Measurements from ENCODE around the gene SMIM33.
"Not testable (repeated sequence)": the region's sequence is repeated elsewhere in the genome, so short reads cannot be mapped to it uniquely, and the experiment has no call there.

Gene SMIM33

GRCh38 chr5:139470821-139471300 lies at the start of gene SMIM33:
Gene SMIM33 (plus strand): TSS chr5:139471004. CDS start chr5:139471122, 118 bp downstream.
- no peak for DNase-seq

DNA sequence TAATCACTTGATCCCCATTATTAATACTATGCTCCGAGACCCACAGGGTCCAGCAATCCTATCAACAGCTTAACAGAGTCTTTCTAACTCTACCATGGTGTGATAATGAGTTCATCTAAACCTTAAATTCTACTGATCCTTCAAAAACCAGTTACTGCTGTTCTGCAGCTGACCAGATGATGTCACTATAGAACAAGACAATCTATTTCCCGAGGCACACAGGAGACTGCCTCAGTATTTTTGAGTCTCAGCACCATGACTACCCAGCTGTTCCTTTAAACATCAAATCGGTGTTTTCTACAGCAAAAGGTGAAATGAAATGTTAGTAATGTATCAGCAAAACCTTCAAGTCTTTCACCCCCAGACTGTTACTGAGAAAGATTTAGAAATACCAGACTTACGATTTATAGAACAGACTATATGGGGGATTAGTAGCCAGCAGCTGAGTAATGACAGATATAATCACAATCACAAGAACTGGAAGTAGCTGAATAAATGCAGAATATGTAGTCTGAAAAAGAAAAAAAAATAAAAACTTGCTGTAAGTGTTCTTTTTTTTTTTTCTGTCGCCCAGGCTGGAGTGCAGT lies 48.4 kb upstream of the SMIM33 start:
- DNase-seq: peak; percentile 13

DNA sequence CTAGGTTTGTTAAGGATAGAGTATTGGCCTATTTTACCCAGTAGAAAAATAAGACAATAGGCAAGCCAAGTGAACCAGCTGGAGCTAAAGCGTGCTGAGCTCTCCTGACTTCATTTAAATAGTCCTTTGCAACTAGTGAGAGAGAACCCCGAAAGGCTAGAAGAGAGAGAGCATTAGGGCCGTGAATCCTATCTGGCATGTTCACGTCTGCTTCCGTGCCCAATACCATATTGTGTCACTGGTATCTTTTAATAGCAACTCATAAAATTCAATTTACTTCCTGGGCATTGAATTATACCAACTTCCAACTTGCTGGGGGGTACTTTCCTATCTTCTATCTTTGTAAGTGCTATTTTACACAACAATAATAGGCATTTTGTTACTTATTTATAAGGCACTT lies 45.3 kb upstream of the SMIM33 start:
- no peak for DNase-seq

- DNase-seq: no peak
Observed at GRCh38 chr5:139426203-139426885, 44.5 kb upstream of the SMIM33 start.

DNA sequence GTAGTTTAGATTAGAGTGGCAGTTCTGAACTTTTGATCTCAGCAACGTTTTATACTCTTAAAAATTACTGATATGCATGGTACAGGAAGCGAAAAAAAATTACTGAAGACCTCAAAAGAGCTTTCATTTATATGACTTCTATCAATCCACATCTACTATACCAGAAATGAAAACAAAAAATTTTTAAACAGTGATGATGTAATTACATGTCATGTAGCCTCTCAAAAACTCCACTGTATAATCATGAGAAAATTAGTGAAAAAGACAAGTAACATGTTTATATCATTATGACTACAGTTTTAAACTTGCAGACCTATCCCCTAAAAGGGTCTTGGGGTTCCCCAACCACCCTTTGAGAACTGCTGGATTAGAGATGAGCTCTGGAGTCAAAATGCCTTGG lies 40.8 kb upstream of the SMIM33 start:
- DNase-seq: no peak

DNA sequence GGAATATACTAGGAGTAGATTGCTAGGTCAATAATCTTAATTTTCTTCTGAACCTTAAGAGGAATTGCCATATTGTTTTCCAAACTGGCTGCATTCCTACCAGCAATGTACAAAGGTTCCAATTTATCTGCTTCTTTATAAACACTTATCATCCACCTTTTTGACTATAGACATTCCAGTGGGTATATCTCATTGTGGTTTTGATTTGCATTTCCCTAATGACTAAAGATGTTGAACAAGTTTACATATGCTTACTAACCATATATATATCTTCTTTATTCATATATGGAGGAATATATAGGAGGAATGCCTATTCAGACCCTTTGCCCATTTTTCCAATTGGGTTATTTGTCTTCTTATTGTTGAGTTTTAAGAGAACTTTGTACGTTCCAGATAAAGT lies 39.1 kb upstream of the SMIM33 start:
- no peak for DNase-seq

- no peak for DNase-seq
Observed at GRCh38 chr5:139435676-139436075, 35.1 kb upstream of the SMIM33 start.

DNA sequence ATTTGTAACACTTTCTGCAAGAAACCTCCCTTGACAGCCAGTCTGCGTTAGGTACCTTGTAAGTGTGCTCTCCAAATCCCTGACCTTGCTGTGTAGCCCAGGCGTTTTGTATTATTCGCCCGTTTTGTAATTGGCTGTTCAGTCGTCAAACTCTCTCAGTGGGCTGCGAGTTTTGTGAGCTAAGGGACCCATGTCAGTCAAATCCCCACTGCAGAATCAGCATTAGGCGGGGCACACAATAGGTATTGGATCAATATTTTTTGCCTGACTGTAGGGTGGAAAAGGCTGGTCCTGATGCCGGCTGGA lies 32.1 kb upstream of the SMIM33 start:
- no peak for DNase-seq

GRCh38 chr5:139439013-139439903 lies 31.5 kb upstream of the SMIM33 start, which contains the start of gene DNAJC18:
Gene DNAJC18 (minus strand): TSS chr5:139439525. CDS start chr5:139439445, 80 bp downstream.
- DNase-seq: peak; percentile 81

DNA sequence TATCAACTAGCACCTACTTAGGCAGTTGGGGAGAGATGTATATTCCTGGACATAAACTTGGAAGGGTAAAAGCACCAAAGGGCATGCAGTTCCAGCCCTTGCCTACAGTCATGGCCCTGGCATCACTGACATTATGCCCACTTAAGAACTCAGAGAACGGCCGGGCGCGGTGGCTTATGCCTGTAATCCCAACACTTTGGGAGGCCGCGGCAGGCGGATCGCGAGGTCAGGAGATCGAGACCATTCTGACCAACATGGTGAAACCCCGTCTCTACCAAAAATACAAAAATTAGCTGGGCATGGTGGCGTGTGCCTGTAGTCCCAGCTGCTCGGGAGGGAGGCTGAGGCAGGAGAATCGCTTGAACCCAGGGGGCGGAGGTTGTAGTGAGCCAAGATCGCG lies 30.4 kb upstream of the SMIM33 start:
- DNase-seq: not testable (repeated sequence)

GRCh38 chr5:139443831-139444453 lies 26.9 kb upstream of the SMIM33 start:
- no peak for DNase-seq

- no peak for DNase-seq
Observed at GRCh38 chr5:139445325-139446170, 25.3 kb upstream of the SMIM33 start.

DNA sequence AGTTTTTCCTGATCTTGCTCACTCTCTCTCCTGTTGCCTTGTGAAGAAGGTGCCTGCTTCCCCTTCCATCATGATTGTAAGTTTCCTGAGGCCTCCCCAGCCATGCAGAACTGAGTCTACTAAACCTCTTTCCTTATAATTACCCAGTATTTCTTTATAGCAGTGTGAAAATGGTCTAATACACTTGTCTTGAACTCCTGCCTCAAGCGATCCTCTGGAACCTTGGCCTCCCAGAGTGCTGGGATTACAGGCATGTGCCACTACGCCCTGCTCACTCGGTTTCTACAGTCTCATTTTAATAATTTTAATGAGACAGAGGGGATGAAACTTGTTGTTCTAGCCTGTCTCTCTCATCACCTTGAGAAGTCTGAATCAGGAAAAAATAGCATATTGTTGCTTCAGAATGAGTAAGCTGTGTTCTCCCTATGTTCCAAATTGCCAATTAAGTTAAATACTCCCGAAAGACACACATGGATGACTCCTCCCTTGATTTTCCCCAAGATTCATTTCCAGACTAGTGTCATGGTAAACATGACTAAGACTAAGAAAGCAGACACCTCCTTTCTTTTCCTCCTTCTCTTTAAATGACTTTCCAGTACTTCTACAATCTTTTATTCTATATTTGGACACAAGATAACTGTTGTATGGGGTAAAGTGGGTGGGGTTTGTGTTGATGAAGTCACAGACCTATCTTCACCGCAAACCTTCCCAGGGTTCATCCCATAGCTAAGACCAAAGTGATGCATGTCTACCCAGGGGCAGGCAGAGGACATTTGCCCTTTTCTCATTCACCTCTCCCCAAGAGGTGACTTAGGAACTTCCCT lies 23.6 kb upstream of the SMIM33 start:
- no peak for DNase-seq

DNA sequence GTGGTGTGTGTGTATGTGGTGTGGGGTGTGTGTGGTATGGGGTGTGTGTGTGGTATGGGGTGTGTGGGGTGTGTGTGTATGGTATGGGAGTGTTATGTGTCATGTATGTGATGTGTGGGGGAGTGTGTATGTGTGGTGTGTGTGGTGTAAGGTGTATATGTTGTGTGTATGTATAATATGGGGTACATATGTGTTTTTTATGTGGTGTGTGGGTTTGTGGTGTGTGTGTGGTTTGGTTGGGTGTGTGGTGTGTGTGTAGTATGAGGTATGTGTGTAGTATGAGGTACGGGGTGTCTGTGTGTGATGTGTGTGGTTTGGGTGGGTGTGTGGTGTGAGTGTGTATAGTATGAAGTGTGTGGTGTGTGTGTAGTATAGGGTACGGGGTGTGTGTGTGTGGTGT lies 19.6 kb upstream of the SMIM33 start:
- DNase-seq: no peak

GRCh38 chr5:139451878-139452660 lies 18.7 kb upstream of the SMIM33 start:
- no peak for DNase-seq

- no peak for DNase-seq
Observed at GRCh38 chr5:139453683-139454567, 16.9 kb upstream of the SMIM33 start.

GRCh38 chr5:139454568-139455290 lies 16.1 kb upstream of the SMIM33 start:
- DNase-seq: no peak

DNA sequence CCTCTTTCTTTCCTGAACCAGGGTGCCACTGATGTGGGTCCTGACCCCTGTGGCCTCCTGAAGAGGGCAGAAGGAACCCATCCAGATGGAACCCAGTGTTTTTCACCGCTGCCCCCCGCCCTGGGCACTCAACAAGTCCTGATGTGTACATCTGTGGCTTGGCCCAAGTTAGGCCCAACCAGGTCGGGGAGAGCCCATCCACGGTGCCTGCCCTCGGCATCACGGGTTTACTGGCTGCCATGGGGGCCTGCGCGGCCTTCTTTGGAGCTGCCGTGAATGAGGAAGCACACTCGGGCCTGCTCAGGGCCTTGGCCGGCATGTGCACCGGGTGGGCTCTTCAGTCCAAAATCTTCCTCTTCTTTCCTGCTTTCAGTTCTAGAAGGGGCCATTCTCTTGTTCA lies 14.0 kb upstream of the SMIM33 start:
- no peak for DNase-seq

DNA sequence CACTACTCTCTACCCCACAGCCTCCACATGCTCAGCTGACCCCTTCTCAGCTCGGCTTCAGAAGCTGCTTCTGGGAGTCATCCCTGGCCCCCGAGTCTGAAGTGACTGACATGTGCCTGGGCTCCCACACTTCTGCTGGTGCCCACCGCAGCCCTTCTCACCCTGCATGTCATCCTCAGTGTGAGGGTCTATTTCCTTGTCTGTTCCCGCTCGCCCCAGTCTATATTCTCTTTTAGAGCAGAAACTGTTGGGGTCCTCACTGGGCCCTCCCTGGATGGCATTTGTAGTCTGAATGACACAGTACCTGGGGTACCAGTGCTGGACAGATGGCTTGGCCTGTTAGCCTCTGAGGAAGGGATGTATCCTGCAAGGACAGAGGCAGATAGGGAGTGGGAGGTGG lies 13.6 kb upstream of the SMIM33 start:
- no peak for DNase-seq
